NOMO-1 treated with DMSO at 0.1 percent for 48 hours (cell line): Measurements from ENCODE around the gene KLF3.

Experiments
- DNase-seq: peaks from one replicate; lab custom pipeline; 2025; ENCODE audit not compliant: unreplicated experiment; lab: John Stamatoyannopoulos, UW

Gene KLF3

DNA sequence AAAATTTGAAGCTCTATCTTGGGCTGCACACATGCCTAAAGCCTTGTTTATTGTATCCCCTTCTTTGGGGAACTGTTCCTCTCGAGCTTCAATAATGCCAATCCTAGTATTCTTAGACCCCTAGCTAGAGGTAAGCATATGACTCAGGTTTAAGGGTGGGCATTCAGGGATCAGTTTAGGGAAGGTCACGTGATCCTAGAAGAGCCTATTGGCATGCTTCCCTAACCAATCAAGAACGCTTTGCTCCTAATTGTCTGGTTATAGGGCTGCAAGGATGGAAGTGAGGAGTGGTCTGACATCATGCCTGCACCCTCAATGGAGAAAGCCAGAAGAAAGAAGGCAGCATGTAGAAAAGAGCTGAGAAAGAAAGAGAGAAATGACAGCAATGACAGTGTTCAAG lies 71.9 kb downstream of the KLF3 start:
- no peak for DNase-seq

- DNase-seq: no peak
These were observed 75.2 kb downstream of the KLF3 start for GRCh38 chr4:38738940-38739803.

GRCh38 chr4:38740303-38740702 lies 76.3 kb downstream of the KLF3 start:
- no peak for DNase-seq

- peak; percentile 23 for DNase-seq
These were observed 79.9 kb downstream of the KLF3 start for GRCh38 chr4:38743866-38744265.

GRCh38 chr4:38745881-38746280 lies 81.9 kb downstream of the KLF3 start:
- DNase-seq: no peak

DNA sequence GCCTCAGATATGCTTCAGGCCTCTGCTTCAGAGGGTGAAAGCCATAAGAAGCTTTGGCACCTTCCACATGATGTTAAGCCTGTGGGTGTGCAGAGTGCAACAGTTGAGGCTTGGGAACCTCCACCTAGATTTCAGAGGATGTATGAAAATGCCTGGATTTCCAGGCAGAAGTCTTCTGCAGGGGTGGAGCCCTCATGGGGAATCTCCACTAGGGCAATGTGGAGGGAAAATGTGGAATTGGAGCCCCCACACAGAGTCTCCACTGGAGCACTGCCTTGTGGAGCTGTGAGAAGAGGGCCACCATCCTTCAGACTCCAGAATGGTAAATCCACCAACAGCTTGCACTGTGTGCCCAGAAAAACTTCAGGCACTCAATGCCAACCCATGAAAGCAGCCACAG lies 83.6 kb downstream of the KLF3 start:
- DNase-seq: no peak

DNA sequence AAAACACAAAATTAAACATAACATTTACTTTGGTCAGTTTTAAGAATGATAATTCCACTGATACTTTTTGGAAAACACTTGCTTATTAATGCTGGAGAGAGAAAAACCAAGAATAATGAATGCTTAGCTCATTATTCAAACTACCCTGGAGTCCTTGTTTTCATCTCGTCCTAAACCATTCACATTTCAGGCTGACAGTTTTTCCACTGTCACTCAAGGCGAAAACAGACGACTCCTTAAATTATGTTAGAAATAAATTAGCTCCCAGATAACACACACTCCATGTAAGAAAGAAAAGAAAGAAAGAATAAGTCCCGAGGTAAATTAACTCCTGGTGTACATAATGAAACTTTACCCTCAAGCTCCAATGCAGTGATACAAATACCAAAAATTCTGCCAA lies 85.3 kb downstream of the KLF3 start:
- DNase-seq: no peak
